ENCODE measurements around the gene RNF115. TPM values are rescaled to one million over a fixed set of nuclear protein-coding genes. Genes with fewer than 3 reads are reported as not detected.

RNF115 gene
- total RNA-seq, 2 donors from 2014 or later: 28.5 to 69.0 TPM

Small RNA genes within 50 kb of the gene (microRNA-seq; reads per million reads assigned to microRNA genes)
- 0 to 0.52 reads per million in 2 donors for gene MIR6736 (ENCODE audit: borderline microRNAs expressed in 2 of 2)

Other genes starting within 250 kb of the RNF115 start
- gene GPR89A, start 216.1 kb downstream of the RNF115 start, total RNA-seq: 10 to 100 TPM; 15.1 to 20.2 TPM
- gene PDZK1, start 116.7 kb downstream of the RNF115 start, total RNA-seq: under 1 TPM in 1 of 2 donors, not detected in 1; 0.29 TPM
- gene CD160, start 104.6 kb downstream of the RNF115 start, total RNA-seq: not detected
- 10 to 100 TPM; 22.1 to 25.3 TPM for gene POLR3C, start 105 bp upstream of the RNF115 start, total RNA-seq
- gene NUDT17, start 21.5 kb upstream of the RNF115 start, total RNA-seq: 1 to 10 TPM; 1.8 to 2.5 TPM
- 10 to 100 TPM; 28.6 to 34.7 TPM for gene PIAS3, start 35.0 kb upstream of the RNF115 start, total RNA-seq
- 1 to 10 TPM; 5.0 to 7.0 TPM for gene ANKRD35, start 61.8 kb upstream of the RNF115 start, total RNA-seq
- gene ITGA10, start 86.0 kb upstream of the RNF115 start, total RNA-seq: 1 to 10 TPM; 5.7 to 9.0 TPM
- 10 to 100 TPM; 19.8 to 24.4 TPM for gene PEX11B, start 94.6 kb upstream of the RNF115 start, total RNA-seq
- gene RBM8A, start 103.4 kb upstream of the RNF115 start, total RNA-seq: 10 to 100 TPM; 81.0 to 83.3 TPM
- gene LIX1L, start 133.9 kb upstream of the RNF115 start, total RNA-seq: 10 to 100 TPM; 45.5 to 45.8 TPM
- gene ANKRD34A, start 140.5 kb upstream of the RNF115 start, total RNA-seq: 1 to 10 TPM; 2.3 TPM
- 10 to 100 TPM; 22.8 to 23.8 TPM for gene POLR3GL, start 140.6 kb upstream of the RNF115 start, total RNA-seq
- gene TXNIP, start 172.5 kb upstream of the RNF115 start, total RNA-seq: 100 to 1,000 TPM; 393 to 441 TPM
- not detected for gene HJV, start 197.6 kb upstream of the RNF115 start, total RNA-seq